Measurements from ENCODE around the gene OGDHL. TPM values are rescaled to one million over a fixed set of nuclear protein-coding genes. Genes with fewer than 3 reads are reported as not detected.

OGDHL gene
- total and polyA plus RNA-seq, 9 of the 15 experiments (the other 6 are each of a cell fraction or from before 2014, with no cell fraction given) = 0.01 to 1.8 (median 0.91) TPM

GRCh38 chr10:49688261-49688846 is 73.8 kb downstream of the OGDHL start (continued):
- no peak for TF ChIP-seq ZNF407 (IDR thresholded peaks at IDR 0.05; ENCODE audit: low read depth)
- no peak for TF ChIP-seq CXXC5 (CRISPR knock-in tag; IDR thresholded peaks at IDR 0.05)
- TF ChIP-seq REST (IDR thresholded peaks at IDR 0.05; ENCODE audit: borderline replicate concordance) = no peak
- TF ChIP-seq REST (CRISPR knock-in tag; IDR thresholded peaks at IDR 0.05; ENCODE audit: low read depth) = no peak

Data from K562 (cell line).